ENCODE measurements around the gene PPARA.
A peak's percentile ranks its signal among the peaks of the same experiment; 100 is the strongest.

Gene PPARA

DNA sequence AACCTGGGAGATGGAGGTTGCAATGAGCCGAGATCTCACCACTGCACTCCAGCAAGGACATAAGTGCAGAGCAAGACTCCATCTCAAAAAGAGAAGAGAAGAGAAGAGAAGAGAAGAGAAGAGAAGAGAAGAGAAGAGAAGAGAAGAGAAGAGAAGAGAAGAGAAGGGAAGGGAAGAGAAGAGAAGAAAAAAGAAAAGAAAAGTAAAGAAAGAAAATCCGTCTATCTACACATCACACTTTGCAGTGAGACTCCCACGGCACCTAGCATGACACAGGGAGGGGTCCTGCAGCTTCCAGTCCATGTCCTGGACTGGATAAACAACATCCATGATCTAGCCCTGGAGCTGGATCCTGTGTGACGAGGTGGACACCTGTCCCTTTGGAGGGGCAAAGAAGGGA, 4.0 kb upstream of the PPARA start:
- no peak for DNase-seq

DNA sequence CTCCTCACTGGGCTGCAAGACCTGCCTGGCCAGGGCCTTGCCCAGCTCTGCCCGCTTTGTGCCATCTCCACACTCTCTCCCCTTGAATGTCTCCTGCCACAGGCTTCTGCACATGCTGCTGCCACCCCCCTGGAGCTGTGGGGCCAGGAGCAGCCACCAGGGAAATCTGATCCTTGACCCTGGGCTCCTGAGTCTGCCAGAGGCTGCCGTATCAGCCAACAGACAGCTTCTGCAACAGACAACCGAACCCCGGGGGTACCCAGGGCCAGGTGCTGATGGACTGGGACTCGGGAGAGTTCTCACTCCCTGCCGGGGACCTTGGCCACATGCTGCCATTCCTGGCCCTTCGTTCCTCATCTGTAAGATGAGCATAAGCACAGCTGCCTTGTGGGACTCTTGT, 3.3 kb upstream of the PPARA start:
- no peak for DNase-seq

DNA sequence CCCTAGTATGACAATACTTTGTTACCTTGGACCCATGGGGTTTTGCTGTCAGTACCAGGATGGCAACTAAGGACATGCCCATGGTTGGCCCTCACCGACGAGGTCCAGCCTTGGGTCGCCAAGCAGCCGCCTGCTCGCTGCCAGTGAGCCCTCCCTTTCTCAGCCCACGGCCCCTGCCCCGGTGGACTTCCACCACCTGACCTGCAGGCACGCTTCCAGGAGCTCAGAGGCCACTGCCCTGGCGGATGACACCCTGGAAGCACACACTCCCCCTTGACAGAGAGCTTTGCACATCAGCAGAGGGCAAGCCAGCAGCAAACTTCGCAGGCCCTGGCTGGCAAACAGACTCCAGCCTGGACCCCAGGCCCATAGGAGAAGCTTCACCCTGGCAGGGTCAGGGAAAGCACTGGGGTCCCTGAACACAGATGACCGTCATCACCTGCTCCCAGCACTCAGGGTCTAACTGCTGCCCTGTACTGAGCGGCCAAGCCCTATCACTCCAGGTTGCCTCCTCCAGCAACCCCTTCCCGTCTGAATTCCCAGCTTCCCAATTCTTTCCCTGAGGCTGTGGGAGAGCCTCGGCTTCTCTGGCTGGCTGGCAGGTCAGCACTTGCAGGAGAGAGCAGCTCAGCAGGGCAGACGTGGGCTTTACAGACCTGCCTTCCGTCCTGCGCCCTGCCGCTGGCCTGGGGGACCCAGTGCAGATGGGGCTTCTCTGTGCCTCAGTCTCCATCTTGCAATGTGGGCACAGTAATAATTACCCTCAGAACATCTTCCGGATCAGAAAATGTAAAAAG, 2.7 kb upstream of the PPARA start:
- no peak for DNase-seq

DNA sequence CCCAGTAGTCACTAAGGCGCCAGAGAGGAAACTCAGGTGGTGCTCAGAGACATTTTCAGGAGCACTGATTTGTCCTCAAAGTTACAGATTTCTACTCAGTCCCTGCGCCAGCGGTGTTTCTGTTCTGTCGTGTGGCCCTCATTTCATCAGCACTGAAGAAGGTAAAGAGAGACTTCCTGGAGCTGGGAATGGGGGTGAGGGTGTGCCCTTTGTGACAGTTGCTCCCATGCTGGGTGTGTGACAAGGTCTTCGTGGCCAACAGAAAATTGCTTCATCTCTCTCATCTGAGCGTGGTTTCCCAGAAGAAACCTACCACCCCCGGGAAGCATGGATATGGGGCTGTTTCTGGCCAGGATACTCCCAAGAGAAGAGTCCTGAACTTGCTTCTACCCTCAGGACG, 2.0 kb upstream of the PPARA start:
- DNase-seq: no peak

DNA sequence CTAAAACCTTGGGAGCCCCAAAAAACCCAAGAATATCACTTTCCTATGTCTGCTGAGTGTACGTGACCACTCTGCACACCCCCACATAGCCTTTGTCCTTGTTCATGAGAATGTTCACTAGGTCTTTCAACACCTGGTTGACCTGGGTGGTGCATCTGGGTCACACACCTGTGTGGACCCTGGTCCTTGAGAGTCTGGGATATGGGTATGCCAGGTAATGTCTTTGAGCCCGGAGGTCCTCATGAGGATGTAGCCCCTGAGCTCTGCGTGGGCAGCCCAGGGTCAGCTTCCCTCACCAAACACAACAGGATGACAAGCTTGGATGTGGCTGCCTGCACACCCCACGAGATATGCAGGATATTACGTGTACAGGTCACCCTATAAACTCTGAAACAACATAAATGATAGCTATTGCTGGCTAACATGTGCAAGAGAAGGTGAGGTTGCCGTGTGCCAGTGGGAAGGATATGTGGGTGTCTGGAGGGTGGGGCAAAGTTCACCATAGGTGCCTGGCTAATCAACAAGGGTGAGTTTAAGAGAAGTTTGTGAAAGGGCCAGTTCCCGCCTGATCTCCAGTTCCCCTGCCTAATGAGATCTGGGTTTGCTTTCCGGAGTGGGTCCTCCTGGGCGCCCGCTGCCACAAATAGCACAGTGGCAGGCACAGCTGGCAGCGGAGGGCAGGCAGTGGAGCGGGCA, 1.4 kb upstream of the PPARA start:
- DNase-seq: peak; percentile 24

DNA sequence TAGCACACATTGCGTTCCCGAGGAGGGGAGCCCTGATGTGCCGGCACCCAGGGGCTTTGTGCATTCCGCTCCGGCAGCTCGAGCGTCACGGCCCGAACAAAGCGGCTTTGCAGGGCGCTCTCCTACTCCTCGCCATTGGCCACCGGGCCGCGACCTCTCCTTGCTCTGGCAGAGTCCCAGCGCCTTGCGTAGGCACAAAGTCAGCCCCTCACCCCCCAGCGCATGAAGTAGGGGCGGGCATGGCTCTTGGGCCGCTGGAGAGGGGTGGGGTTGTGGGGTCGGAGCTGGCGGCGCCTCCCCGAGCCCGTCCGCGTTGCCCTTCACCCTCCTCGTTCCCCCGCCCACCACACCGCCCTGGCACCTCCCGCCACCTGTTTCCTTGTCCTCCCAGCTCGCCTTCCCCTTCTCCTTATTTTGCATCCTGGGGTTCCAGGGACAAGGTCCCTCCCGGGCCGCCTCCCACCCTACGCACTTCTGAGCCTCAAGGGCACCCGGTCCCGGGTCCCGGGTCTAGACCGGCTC, 753 bp upstream of the PPARA start:
- DNase-seq: peak; percentile 43

DNA sequence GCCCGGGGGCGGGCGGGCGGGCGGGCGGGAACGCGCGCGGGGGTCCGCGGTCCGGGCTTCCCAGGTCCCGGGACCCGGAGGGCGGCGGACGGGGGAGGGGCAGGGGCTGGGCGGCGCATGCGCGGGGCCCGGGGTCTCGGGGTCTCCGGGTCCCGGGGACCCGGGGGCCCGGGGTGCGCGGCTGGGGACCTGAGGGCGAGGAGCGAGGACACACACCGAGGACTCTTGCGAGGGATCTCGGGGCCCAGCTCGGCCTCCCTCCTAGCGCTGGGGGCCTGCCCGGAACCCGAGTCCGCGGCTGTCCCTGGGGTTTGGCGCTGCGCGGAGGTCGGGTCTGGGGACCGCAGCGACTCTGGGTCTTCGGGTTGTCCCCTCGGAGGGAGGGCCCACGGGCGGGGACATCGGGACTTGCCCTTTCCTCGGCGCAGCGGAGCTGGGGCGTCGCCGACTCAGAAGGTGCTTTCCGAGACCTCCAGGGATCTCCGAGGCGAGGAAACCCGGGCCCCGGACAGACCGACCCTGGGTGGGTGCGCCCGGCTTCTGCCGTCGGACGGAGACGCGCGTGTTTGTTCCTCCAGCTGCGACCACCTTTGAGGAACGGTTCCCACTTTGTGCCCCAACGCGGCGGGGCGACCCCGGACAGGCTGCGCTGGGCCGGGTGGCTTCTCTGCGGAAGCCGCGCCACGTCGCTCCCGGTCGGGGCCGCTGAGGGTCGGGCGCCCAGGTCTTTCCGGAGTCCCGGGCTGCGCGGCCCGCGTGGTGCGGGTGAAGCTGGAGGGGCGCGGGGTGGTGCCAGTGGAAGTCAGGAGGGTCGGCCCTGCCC, 540 bp downstream of the PPARA start:
- peak; percentile 65 for DNase-seq

DNA sequence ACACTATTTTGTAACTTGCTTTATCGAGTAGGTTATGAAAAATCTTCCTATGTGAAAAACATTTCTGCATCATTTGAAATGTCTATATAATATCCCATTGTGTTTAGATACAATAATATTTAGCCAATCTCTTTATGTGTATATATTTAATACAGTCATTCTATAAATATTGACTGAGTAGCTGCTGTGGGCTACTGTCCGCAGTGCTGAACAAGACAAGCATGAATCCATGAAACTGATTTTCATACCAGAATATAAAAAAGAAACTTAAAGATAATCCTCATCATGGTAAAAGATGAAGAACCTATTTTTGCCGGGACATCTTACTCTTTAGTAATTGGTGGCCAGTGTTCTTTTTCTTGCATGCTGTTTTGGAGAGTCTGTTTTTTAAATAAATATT, 3.6 kb downstream of the PPARA start:
- no peak for DNase-seq

DNA sequence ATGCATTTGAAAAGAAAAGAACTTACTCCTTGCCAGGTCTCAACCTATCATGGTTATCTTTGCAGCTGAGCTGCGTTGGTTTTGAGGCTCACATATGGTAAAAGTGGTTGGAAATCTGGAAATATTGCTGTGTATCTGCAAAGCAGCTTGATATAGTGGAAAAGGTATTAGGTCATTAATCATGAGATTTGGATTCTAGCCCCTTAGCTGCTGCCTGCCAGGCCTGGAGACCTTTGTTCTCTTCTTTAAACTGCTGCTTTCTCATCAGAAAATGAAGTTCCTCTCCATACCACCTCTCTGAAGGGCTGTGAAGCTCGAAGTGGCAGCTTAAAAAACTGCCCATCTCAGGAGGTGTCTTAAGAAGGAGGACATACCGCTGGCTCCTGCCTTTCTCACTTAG, 5.7 kb downstream of the PPARA start:
- DNase-seq: no peak

DNA sequence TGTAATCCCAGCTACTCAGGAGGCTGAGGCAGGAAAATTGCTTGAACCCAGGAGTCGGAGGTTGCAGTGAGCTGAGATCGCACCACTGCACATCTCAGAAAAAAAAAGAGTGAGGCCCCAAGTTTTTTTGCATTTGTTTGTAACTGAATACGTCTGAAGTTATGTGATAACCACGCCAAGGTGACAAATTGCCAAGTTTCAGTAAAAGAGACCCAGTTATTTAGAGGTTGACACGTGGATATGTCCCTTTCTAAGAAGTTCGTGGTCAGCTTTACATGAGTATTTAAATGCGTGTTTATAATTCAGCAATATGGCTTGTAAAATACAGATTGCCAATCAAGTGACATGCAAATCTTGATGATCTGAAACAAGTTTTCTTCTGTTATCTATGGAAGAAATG, 8.0 kb downstream of the PPARA start:
- no peak for DNase-seq

DNA sequence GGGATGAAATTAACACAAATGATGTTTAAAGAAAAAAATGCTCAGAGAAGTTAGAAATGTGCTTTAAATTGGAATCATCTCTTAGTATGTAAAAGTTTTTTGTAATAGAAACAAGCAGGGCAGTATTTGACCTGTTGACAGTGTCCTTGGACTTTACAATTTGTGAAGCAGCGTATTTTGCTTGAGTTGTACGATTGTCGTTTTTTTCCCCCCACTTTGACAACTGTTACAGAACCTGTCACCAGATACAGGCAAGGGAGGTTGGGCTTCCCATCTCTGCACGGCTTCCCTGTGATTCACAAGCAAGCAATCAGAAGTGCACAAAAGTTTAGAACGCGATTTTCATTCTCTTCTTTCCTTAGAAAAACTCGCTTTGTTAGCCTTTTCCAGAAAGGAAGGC, 8.9 kb downstream of the PPARA start:
- DNase-seq: no peak

DNA sequence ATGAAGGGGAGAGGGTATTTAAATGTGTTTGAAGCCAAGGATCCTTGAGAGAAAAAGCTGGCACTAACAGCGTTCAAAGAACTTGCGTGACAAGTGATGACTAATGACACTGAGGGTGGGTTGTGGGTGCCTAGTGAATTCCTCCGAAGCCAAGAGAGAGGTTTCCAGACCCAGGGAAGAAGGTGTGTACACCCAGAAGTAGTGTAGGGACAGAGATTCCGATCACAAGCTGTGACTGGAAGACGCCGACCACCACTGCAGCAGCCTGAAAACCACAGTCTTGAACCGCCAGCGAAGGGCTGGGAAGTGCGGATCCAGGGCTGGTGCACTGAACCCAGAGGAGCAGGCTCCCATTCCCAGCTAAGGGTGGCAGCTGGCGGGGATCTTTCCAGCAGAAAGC, 9.5 kb downstream of the PPARA start:
- no peak for DNase-seq

DNA sequence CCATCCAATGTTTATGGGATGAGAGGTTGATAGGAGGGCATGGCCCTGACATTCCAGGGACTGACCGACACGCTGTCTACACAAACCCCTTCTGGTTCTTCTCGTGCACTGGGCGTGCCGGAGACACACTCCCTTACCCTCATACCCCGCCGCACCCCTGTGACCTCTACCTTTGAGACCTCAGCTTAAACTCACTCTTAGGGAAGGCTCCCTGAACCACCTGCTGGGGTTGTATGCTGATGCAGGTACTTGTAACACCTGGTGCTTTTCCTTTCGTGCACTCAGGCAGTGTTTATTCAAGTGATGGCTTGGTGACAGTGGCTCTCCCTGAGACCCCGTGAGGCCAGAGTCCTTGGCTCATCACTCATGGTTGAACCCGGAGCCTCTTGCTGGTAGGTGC, 12.0 kb downstream of the PPARA start:
- no peak for DNase-seq

DNA sequence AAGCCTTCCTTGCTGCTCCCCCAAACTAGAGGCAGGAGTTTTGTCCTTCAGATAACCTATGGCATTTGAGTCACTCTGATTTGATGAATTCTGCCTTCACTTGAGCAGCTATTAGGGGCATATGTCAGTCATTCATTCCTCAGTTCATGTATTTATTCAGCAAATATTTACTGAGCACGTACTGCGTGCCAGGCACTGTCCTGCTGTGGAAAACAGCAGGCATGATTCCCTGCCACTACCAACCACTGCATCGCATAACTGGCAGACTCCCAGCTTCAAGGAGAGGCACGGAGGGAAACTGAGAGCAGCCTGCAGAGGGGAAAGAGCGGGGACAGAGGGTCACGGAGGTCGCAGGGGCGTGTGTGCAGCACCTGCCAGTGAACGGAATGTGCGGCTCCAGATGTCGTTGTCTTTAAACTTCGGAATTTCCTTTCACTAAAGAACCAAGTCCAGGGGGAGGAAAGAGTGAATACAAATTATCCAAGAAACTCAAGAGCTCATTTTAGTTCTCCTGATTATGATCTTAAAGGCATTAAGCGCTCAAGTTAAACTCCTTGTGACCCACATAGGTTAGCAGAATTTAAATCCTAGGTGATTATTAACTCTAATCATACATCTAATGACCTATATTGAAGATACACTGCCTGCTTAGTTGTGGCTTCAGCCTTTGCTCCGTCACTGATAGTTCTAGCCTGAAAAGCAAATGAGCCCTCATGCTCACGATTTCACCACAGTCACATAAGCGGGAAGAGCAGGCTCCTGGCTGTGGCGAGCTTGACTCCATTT, 12.6 kb downstream of the PPARA start:
- DNase-seq: no peak

DNA sequence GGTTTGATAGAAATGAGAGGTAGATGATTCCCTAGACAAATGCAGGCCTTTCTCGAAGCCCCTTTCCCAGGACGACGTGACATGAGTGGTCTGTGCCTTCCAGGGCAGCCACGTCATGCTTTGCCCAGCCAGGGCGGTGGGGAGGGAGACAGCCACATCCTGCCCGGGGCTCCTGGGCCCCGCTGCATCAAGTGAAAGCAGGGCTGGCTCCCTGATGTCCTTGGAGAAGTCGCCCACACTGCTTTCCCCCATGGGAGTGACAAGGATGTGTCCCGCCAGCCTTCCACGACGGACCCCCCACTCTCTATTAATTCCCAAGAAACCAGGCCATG, 13.2 kb downstream of the PPARA start:
- DNase-seq: no peak

DNA sequence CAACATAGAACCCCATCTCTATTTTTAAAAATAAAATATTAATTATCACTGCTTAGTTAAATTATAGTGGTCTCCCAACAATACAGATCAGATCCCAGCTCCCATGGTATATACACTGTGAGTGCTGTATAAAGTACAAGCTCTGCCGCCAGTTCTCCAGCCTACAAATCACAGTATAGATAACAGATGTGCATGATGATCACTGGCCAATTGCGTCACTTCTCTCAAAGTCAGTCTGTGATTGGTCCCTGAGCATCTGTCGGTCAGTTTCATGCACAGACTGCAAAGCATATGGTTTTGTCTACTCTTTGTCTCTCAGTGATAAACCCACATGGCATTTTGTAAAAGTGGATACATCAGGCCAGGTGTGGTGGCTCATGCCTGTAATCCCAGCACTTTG, 15.7 kb downstream of the PPARA start:
- DNase-seq: no peak

DNA sequence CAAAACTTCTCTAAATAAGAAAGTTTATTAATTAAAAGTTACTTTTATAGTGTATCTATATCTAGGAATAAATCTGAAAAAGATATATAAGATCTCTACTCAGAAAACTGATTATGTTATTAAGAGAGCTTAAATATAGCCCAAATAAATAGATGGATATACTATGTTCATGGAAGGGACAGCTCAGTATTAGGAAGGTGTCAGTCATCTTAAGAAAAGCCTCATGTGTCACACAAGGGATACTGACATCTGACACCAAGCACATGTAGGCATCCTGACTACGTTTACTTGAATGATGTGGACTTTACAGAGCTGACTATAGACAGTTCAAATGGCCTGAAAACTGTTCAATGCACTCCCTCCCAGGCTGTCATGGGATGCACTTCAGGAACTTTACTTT, 19.3 kb downstream of the PPARA start:
- no peak for DNase-seq

DNA sequence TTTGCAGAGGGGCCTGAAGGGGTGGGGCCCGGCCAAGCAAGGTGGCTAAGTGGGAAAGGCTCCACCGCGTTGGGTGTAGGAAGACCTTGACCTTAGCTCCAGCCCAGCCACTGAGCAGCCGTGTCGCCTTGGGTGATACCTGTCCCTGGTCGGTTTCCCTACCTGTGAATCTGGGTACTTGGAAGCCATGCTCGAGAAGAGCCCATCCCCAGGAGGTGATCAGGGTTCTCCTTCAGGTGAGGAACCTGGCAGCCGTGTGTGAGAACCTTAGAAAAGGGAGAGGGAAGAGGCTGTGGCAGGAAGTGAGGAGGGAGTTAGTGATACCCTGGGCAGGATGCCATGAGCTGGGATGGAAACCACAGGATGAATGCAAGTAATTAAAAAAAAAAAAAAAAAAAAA, 21.6 kb downstream of the PPARA start:
- no peak for DNase-seq

DNA sequence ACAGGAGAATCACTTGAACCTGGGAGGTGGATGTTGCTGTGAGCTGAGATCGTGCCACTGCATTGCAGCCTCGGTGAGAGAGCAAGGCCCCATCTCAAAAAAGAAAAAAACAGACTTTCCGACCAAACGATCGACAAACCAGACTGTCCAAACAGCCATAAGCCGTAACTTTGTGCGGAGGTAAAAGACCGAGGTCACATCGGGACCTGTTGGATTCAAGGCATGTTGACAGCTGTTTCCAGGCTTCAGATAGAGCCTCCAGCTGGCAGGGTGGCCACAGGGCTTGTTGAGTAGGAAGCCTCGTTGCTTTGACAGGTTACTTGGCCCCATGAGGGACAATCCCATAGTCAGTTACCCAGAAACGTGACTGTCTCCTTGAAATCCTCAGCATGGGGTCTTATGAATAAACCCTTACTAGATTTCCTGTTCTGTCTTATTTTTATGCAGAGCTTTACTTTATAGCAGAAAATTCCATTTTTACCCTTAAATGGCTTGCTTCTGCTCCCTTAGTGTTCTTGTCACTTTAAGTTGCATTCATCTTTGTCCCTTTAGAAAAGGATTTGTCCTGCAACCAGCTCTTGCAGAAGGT, 22.3 kb downstream of the PPARA start:
- no peak for DNase-seq

DNA sequence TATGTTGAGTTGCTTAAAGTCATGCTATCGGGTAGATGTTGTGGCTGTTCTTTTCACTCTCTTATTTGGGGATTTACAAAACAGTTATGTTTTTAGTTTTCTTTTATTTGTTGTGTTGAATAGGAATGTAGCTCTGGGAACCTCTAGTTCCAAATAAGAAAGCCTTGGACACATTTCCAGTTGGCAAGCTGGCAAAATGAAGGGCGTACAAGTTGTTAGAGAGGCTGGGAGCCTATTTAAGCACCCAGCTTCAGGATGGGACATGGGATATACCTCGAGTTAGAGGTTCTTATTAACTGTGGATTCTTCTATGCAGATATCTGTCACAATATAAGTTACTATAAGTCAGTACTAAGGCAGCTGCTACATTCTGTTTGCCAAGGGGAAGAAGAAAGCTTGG, 22.8 kb downstream of the PPARA start:
- no peak for DNase-seq

DNA sequence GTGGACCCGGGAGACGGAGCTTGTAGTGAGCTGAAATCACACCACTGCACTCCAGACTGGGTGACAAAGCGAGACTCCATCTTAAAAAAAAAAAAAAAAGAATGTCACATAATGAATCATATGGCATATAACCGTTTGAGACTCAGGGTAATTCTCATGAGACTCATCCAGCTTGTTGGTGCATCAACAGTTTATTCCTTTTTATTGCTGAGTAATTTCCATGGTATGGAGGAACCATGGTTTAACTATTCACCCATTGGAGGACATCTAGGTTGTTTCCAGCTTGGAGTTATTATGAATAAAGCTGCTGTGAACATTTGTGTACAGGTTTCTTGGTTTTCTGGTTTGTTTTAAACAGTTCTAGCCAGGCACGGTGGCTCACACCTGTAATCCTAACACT, 25.3 kb downstream of the PPARA start:
- DNase-seq: no peak

DNA sequence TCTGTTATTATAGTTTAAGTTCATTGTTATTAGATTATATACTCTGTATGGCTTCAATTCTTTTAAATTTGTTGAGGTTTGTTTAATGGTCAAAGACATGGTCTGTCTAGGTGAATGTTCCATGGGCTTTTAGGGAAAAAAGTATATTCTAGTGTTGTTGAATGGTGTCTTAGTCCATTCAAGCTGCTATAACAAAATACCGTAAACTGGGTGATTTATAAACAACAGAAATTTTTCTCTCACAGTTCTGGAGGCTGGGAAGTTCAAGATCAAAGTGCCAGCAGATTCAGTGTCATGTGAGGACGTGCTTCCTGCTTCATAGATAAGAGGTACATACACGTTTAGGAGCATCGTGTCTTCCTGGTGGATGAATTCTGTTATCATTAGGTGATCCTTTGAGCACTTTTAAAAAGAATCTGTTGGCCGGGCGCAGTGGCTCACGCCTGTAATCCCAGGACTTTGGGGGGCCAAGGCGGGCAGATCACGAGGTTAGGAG, 26.2 kb downstream of the PPARA start:
- DNase-seq: no peak

Measured in CD4-positive, alpha-beta T cell treated with Interleukin-21 for 1 hour (primary cell).